Left lung (tissue), 10 donors: ENCODE measurements around the gene NLRP8. TPM values are rescaled to one million over a fixed set of nuclear protein-coding genes. Genes with fewer than 3 reads are reported as not detected.
"Not testable (repeated sequence)": the region's sequence is repeated elsewhere in the genome, so short reads cannot be mapped to it uniquely, and the experiment has no call there.

Source experiments
- ATAC-seq: fragments of 200-7000 bp; cut with Tn5 transposase; one replicate; pipeline ENCODE4 v1.9.1; 2020; ENCODE audit warnings: moderate library complexity
- DNase-seq, 4 donors: peaks; one replicate each; pipeline ENCODE4 v3.0.0-alpha.2; 2013 to 2020
- H3K27ac ChIP-seq, 2 donors: fragments of 200-600 bp; sonication (generic) in 1 of 2; one replicate each; pipeline versions ENCODE4 v1.5.0 to v1.8.0; 2020 to 2021
- H3K27me3 ChIP-seq, 2 donors: fragments of 200-600 bp; sonication (generic) in 1 of 2; one replicate each; pipeline versions ENCODE4 v1.5.0 to v1.8.0; 2020 to 2021
- H3K36me3 ChIP-seq, 2 donors: fragments of 200-600 bp; sonication (generic) in 1 of 2; one replicate each; pipeline versions ENCODE4 v1.5.0 to v1.8.0; 2020 to 2021
- H3K4me1 ChIP-seq, 2 donors: fragments of 200-600 bp; one replicate each; pipeline ENCODE4 v1.8.0; 2021
- H3K4me3 ChIP-seq, 2 donors: fragments of 200-600 bp; sonication (generic) in 1 of 2; one replicate each; pipeline versions ENCODE4 v1.5.0 to v1.8.0; 2020 to 2021; ENCODE audit warnings: mild to moderate bottlenecking in 1 of 2
- H3K9me3 ChIP-seq, 2 donors: fragments of 200-600 bp; sonication (generic) in 1 of 2; one replicate each; pipeline versions ENCODE4 v1.5.0 to v1.8.0; 2020 to 2021
- intact Hi-C, 2 donors: fragments of 100-400 bp; cut with DNase I; formaldehyde crosslinking; loops; one replicate each; pipeline versions ENCODE4 v1.11.2 to v1.14.2; 2022
- polyA plus RNA-seq, 6 donors: library from polyadenylated mRNA; unstranded; fragments of 120-200 nt; gene quantifications; one replicate each; pipeline ENCODE4 v1.2.1, GENCODE V29; 2013; ENCODE audit not compliant: insufficient read length in 6 of 6
- total RNA-seq, 2 donors: library from RNA; stranded (reverse); fragmentation: NEBNext Ultra II Directional; extraction: Animal tissue kit (Norgen Biotek cat#: 25700); gene quantifications; one replicate each; pipeline ENCODE4 v1.2.1, GENCODE V29; 2021
- TF ChIP-seq, protein P1 (sequence below), 2 donors: fragments of 200-600 bp; sonication (generic) in 1 of 2; IDR thresholded peaks; one replicate each; pipeline versions ENCODE4 v1.5.0 to v1.8.0; 2021; ENCODE audit warnings: antibody characterized with exemption in 2 of 2
- donor health status: DM: no; HTN: yes; CAD: no.
- donor health status: DM: no; HTN: no; CAD: no.

Gene NLRP8
- total and polyA plus RNA-seq, 8 donors = 0.04 TPM; not detected in 7

DNA sequence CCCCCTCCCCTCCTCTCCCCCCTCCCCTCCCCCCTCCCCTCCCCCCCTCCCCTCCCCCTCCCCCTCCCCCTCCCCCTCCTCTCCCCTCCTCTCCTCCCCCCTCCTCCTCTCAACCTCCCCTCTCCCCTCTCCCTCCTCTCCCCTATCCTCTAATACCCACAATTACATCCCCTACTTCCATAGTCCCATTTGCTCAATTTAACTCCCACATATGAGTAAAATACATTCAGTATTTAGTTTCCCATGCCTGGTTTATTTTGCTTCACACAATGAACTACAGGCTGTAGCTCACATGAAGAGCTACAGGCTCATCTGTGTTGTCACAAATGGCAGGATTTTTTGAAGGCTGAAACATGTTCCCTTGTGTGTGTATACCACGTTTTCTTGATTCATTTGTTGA is 45.9 kb downstream of the NLRP8 start:
- no peak overlapping the region for H3K4me3 ChIP-seq
- TF ChIP-seq, protein P1, sequence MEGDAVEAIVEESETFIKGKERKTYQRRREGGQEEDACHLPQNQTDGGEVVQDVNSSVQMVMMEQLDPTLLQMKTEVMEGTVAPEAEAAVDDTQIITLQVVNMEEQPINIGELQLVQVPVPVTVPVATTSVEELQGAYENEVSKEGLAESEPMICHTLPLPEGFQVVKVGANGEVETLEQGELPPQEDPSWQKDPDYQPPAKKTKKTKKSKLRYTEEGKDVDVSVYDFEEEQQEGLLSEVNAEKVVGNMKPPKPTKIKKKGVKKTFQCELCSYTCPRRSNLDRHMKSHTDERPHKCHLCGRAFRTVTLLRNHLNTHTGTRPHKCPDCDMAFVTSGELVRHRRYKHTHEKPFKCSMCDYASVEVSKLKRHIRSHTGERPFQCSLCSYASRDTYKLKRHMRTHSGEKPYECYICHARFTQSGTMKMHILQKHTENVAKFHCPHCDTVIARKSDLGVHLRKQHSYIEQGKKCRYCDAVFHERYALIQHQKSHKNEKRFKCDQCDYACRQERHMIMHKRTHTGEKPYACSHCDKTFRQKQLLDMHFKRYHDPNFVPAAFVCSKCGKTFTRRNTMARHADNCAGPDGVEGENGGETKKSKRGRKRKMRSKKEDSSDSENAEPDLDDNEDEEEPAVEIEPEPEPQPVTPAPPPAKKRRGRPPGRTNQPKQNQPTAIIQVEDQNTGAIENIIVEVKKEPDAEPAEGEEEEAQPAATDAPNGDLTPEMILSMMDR (IDR thresholded peaks at IDR 0.05) = no peak
- no peaks in the 10 kb centered on the region for H3K4me1 ChIP-seq
- H3K27me3 ChIP-seq = no peaks in the 10 kb centered on the region
- DNase-seq (no peak), ATAC-seq (no peak)
- intact Hi-C loops = no loop called here
- H3K27ac ChIP-seq = no peak overlapping the region
- peaks cover 0 to 11% of the 10 kb centered on the region in 2 donors for H3K9me3 ChIP-seq
- H3K36me3 ChIP-seq = no peaks in the 10 kb centered on the region

DNA sequence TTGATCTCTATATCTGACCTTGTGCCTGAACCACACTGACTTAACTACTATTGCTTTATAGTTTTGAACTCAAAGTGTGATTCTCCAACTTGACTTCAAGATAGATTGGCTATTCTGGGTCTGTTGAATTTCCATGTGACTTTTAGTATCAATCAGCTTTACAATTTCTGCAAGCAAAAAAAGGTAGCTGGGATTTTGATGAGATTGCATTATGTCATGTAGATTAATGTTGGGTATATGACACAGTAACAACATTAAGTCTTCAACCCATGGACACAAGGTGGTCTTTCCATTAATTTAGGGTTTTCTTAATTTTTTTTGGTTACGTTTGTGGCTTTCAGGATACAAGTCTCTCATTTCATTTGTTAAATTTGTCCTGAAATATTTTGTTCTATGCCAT is 67.1 kb downstream of the NLRP8 start:
- no peaks in the 10 kb centered on the region for H3K4me1 ChIP-seq
- no peak for DNase-seq
- no peaks in the 10 kb centered on the region for H3K36me3 ChIP-seq
- intact Hi-C loops = no loop called here
- no peak overlapping the region for H3K4me3 ChIP-seq
- ATAC-seq = no peak
- no peaks in the 10 kb centered on the region for H3K27me3 ChIP-seq
- TF ChIP-seq, protein P1 (IDR thresholded peaks at IDR 0.05) = no peak
- H3K9me3 ChIP-seq = peaks cover 0 to 10% of the 10 kb centered on the region in 2 donors
- no peak overlapping the region for H3K27ac ChIP-seq

DNA sequence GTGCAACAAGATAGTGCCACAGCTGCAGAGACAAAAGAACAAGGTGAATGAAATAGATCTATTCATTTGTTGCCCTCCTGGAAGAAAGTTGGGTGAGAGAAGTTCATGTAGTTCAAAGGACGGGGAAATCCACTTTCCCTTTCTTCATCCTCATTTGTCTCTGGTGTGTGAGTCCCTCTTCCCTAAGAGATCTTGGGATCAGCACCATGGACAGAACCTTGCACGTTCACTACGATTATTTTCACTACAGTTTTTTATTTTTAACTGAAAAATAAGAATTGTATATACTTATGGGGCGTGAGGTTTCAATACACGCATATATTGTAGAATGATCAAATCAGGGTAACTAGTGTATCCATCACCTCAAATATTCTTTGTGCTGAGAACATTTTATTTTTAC is 68.1 kb downstream of the NLRP8 start:
- intact Hi-C loops = no loop called here
- Histone ChIP-seq H3K4me1 (no peaks in the 10 kb centered on the region), H3K27ac (no peak overlapping the region), H3K36me3 (no peaks in the 10 kb centered on the region), H3K4me3 (no peak overlapping the region), H3K27me3 (no peaks in the 10 kb centered on the region), H3K9me3 (peaks cover 0 to 3% of the 10 kb centered on the region in 2 donors)
- ATAC-seq = no peak
- TF ChIP-seq, protein P1 (IDR thresholded peaks at IDR 0.05) = no peak
- DNase-seq = peak in 1 of 4 donors; percentile 4

DNA sequence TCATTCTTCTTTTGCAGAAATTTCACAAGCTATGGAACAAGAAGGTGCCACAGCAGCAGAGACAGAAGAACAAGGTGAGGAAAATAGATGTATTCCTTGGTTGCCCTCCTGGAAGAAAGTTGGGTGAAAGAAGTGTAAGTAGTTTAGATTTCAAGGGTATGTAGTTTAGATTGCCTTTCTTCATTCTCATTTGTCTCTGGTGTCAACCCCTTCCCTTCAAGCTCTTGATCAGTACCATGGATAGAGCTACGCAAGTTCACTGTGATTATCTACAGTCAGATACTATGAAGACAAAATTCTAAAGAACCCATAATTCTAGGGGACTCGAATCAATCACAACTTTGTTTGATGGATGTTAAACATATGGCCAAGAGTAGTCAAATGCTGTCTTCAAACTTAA is 71.7 kb downstream of the NLRP8 start:
- H3K27ac ChIP-seq, H3K4me1 ChIP-seq, H3K36me3 ChIP-seq, ATAC-seq, H3K9me3 ChIP-seq, DNase-seq, H3K4me3 ChIP-seq, H3K27me3 ChIP-seq, intact Hi-C loops: not testable (repeated sequence)

DNA sequence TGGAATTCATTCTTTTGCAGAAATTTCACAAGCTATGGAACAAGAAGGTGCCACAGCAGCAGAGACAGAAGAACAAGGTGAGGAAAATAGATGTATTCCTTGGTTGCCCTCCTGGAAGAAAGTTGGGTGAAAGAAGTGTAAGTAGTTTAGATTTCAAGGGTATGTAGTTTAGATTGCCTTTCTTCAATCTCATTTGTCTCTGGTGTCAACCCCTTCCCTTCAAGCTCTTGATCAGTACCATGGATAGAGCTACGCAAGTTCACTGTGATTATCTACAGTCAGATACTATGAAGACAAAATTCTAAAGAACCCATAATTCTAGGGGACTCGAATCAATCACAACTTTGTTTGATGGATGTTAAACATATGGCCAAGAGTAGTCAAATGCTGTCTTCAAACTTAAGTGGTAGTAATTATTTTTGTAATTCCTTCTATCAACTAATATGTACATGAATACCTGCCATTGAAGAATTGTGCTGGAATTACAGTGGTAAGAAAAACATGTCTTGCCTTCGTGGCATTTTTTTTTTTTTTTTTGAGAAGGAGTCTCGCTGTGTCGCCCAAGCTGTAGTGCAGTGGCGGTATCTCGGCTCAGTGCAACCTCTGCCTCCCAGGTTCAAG is 72.8 kb downstream of the NLRP8 start:
- intact Hi-C loops, H3K9me3 ChIP-seq, ATAC-seq, H3K27ac ChIP-seq, H3K4me3 ChIP-seq, H3K36me3 ChIP-seq, H3K4me1 ChIP-seq, H3K27me3 ChIP-seq, DNase-seq: not testable (repeated sequence)

DNA sequence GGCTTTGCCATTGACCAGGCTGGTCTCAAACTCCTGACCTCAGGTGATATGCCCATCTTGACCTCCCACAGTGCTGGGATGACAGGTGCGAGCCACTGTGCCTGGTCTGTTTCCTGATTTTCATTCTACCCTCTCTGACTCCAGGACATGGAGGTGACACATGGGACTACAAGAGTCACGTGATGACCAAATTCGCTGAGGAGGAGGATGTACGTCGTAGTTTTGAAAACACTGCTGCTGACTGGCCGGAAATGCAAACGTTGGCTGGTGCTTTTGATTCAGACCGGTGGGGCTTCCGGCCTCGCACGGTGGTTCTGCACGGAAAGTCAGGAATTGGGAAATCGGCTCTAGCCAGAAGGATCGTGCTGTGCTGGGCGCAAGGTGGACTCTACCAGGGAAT is 79.1 kb downstream of the NLRP8 start:
- intact Hi-C loops = no loop called here
- Histone ChIP-seq H3K4me3 (no peak overlapping the region), H3K27ac (no peak overlapping the region), H3K36me3 (no peaks in the 10 kb centered on the region), H3K4me1 (no peaks in the 10 kb centered on the region), H3K27me3 (peaks cover 0 to 14% of the 10 kb centered on the region in 2 donors), H3K9me3 (peaks cover 0 to 3% of the 10 kb centered on the region in 2 donors)
- DNase-seq = no peak
- ATAC-seq = no peak
- TF ChIP-seq, protein P1 (IDR thresholded peaks at IDR 0.05) = no peak

Other genes with a start within 250 kb of the NLRP8 start
- gene NLRP9, start 209.4 kb upstream of the NLRP8 start, total RNA-seq = not detected
- under 1 TPM in 1 of 6 donors, not detected in 5; 0.08 TPM for gene NLRP9, start 209.4 kb upstream of the NLRP8 start, polyA plus RNA-seq
- not detected for gene RFPL4A, start 188.7 kb upstream of the NLRP8 start, total RNA-seq
- under 1 TPM in 1 of 6 donors, not detected in 5; 0.34 TPM for gene RFPL4A, start 188.7 kb upstream of the NLRP8 start, polyA plus RNA-seq
- not detected for gene RFPL4AL1, start 178.7 kb upstream of the NLRP8 start, total RNA-seq
- under 1 TPM in 2 of 6 donors, not detected in 4; 0.18 to 0.19 TPM for gene RFPL4AL1, start 178.7 kb upstream of the NLRP8 start, polyA plus RNA-seq
- gene NLRP11, start 115.8 kb upstream of the NLRP8 start, total RNA-seq = not detected
- under 1 TPM in 2 of 6 donors, not detected in 4; 0.04 TPM for gene NLRP11, start 115.8 kb upstream of the NLRP8 start, polyA plus RNA-seq
- not detected for gene NLRP4, start 111.3 kb upstream of the NLRP8 start, total RNA-seq
- gene NLRP4, start 111.3 kb upstream of the NLRP8 start, polyA plus RNA-seq = not detected
- gene NLRP13, start 15.5 kb upstream of the NLRP8 start, total RNA-seq = not detected
- not detected for gene NLRP13, start 15.5 kb upstream of the NLRP8 start, polyA plus RNA-seq
- gene NLRP5, start 38.9 kb downstream of the NLRP8 start, total RNA-seq = not detected
- gene NLRP5, start 38.9 kb downstream of the NLRP8 start, polyA plus RNA-seq = not detected
- 10 to 100 TPM; 26.4 to 44.6 TPM for gene ZNF787, start 173.5 kb downstream of the NLRP8 start, total RNA-seq
- gene ZNF787, start 173.5 kb downstream of the NLRP8 start, polyA plus RNA-seq = 10 to 100 TPM; 11.0 to 22.5 (median 16.1) TPM
- 10 to 100 TPM; 35.4 to 36.8 TPM for gene ZNF444, start 193.5 kb downstream of the NLRP8 start, total RNA-seq
- 10 to 100 TPM; 37.6 to 52.3 (median 45.1) TPM for gene ZNF444, start 193.5 kb downstream of the NLRP8 start, polyA plus RNA-seq
- gene GALP, start 228.2 kb downstream of the NLRP8 start, total RNA-seq = not detected
- gene GALP, start 228.2 kb downstream of the NLRP8 start, polyA plus RNA-seq = not detected
- not detected for gene ZSCAN5B, start 250.0 kb downstream of the NLRP8 start, total RNA-seq
- under 1 TPM in 4 of 6 donors, not detected in 2; 0.14 to 0.22 (median 0.21) TPM for gene ZSCAN5B, start 250.0 kb downstream of the NLRP8 start, polyA plus RNA-seq